Measurements from ENCODE around the gene CLCA4. TPM values are rescaled to one million over a fixed set of nuclear protein-coding genes. Genes with fewer than 3 reads are reported as not detected.
A peak's percentile ranks its signal among the peaks of the same experiment; 100 is the strongest.

The CLCA4 gene
- total RNA-seq, 1 experiment from 2014 or later = not detected

- Mint-ChIP-seq H3K9me3 (ENCODE audit: low read depth, unreplicated experiment) (no peaks in the 10 kb centered on the region), H3K27me3 (ENCODE audit: unreplicated experiment) (no peaks in the 10 kb centered on the region), H3K4me1 (ENCODE audit: low read depth, unreplicated experiment) (peaks cover 17% of the 10 kb centered on the region), H3K36me3 (ENCODE audit: insufficient read depth, unreplicated experiment) (no peaks in the 10 kb centered on the region), H3K4me3 (ENCODE audit: low read depth, unreplicated experiment) (no peak overlapping the region), H3K27ac (ENCODE audit: unreplicated experiment) (peak overlapping the region; percentile 56)
- TF ChIP-seq CTCF (IDR thresholded peaks at IDR 0.05; ENCODE audit: unreplicated experiment) = no peak
- BruUV-seq (replicated peaks) = no TSS peak
- intact Hi-C loops (cut with micrococcal nuclease; ENCODE audit: unreplicated experiment) = no loop called here
- peak; percentile 18 for DNase-seq
- CTCF ChIA-PET = interaction anchor here (0.7 to 1.2 kb wide), 3 partner anchors 27 to 163 kb away, joined by 3 to 4 read pairs (median 3); no protein-coding TSS in a partner anchor
Measured at GRCh38 chr1:86542631-86543030, 4.2 kb upstream of the CLCA4 start.

GRCh38 chr1:86548839-86549238, 2.0 kb downstream of the CLCA4 start:
- CTCF ChIA-PET = no interaction called here
- no peaks in the 10 kb centered on the region for H3K9me3 Mint-ChIP-seq (ENCODE audit: low read depth, unreplicated experiment)
- TF ChIP-seq CTCF (IDR thresholded peaks at IDR 0.05; ENCODE audit: unreplicated experiment) = no peak
- H3K36me3 Mint-ChIP-seq (ENCODE audit: insufficient read depth, unreplicated experiment) = peaks cover 7% of the 10 kb centered on the region
- no peak overlapping the region for H3K27ac Mint-ChIP-seq (ENCODE audit: unreplicated experiment)
- H3K4me1 Mint-ChIP-seq (ENCODE audit: low read depth, unreplicated experiment) = peaks cover 20% of the 10 kb centered on the region
- H3K4me3 Mint-ChIP-seq (ENCODE audit: low read depth, unreplicated experiment) = no peak overlapping the region
- intact Hi-C loops (cut with micrococcal nuclease; ENCODE audit: unreplicated experiment) = no loop called here
- no peak for DNase-seq
- no TSS peak for BruUV-seq (replicated peaks)
- no peaks in the 10 kb centered on the region for H3K27me3 Mint-ChIP-seq (ENCODE audit: unreplicated experiment)

- Mint-ChIP-seq H3K27ac (ENCODE audit: unreplicated experiment) (no peak overlapping the region), H3K27me3 (ENCODE audit: unreplicated experiment) (no peaks in the 10 kb centered on the region), H3K36me3 (ENCODE audit: insufficient read depth, unreplicated experiment) (peaks cover 7% of the 10 kb centered on the region), H3K4me3 (ENCODE audit: low read depth, unreplicated experiment) (no peak overlapping the region), H3K4me1 (ENCODE audit: low read depth, unreplicated experiment) (peaks cover 20% of the 10 kb centered on the region), H3K9me3 (ENCODE audit: low read depth, unreplicated experiment) (no peaks in the 10 kb centered on the region)
- DNase-seq = no peak
- TF ChIP-seq CTCF (IDR thresholded peaks at IDR 0.05; ENCODE audit: unreplicated experiment) = no peak
- CTCF ChIA-PET = no interaction called here
- intact Hi-C loops (cut with micrococcal nuclease; ENCODE audit: unreplicated experiment) = no loop called here
- no TSS peak for BruUV-seq (replicated peaks)
Measured at GRCh38 chr1:86551305-86551704, 4.4 kb downstream of the CLCA4 start.

GRCh38 chr1:86552376-86552775, 5.5 kb downstream of the CLCA4 start:
- Mint-ChIP-seq H3K36me3 (ENCODE audit: insufficient read depth, unreplicated experiment) (peaks cover 7% of the 10 kb centered on the region), H3K27me3 (ENCODE audit: unreplicated experiment) (no peaks in the 10 kb centered on the region), H3K9me3 (ENCODE audit: low read depth, unreplicated experiment) (peaks cover 3% of the 10 kb centered on the region), H3K4me1 (ENCODE audit: low read depth, unreplicated experiment) (peaks cover 16% of the 10 kb centered on the region), H3K27ac (ENCODE audit: unreplicated experiment) (no peak overlapping the region), H3K4me3 (ENCODE audit: low read depth, unreplicated experiment) (no peak overlapping the region)
- intact Hi-C loops (cut with micrococcal nuclease; ENCODE audit: unreplicated experiment) = no loop called here
- CTCF ChIA-PET = no interaction called here
- DNase-seq = no peak
- no TSS peak for BruUV-seq (replicated peaks)
- TF ChIP-seq CTCF (IDR thresholded peaks at IDR 0.05; ENCODE audit: unreplicated experiment) = no peak
